GM21515 (cell line): ENCODE results near the gene COL10A1.
"Not testable (repeated sequence)": the region's sequence is repeated elsewhere in the genome, so short reads cannot be mapped to it uniquely, and the experiment has no call there.

Source experiments
- ATAC-seq: cut with Tn5 transposase; IDR thresholded peaks from one replicate; pipeline ENCODE4 v1.9.1; 2021; ENCODE audit not compliant: unreplicated experiment

The COL10A1 gene

DNA sequence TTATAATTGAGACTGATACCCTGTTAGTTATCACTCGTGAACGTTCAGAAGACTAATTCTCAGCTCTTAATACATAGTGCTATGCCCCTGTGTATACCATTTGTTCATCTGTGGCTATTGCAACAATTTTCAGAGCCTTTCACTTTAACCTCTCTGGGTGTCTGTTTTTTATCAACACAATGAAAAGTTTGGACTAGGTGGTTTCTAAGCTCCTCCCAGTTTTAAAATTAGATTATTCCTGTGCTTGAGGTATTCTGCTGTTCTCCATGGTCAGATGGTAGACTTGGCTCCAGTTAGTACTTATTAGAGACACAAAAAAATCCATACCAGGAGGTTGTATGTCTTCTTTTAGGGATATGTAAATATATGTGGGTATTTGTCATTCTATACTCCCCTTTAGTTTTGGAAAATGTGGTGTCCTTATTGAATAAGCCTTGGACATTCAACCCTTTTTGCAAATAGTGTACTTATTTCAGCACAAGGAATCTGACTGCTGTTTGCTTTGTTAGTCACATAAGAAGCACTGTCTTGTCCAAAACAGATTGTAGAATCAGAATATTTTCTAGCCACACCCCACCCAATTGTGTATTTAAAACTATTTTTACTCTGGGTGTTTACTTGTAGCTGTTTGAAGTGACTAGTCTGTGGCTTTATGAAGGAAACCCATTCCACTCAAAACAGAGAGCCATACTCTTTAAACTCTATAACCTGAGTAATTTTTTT, 2.0 kb upstream of the COL10A1 start:
- ATAC-seq = no peak

DNA sequence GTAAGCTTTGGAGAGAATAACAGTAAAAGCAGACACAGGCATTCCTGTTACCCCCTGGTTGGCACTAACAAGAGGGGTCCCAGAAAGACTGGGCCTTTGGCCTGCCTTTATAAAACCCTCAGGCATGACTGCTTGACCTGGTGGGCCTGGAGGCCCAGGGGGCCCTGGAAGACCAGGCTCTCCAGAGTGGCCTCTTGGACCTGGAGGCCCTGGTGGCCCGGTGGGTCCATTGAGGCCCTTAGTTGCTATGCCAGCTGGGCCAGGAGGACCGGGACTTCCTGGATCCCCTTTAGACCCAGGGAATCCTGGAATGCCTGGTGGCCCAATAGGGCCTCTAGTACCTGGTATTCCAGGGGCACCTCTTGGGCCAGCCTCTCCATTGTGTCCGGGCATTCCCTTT, 5.5 kb downstream of the COL10A1 start:
- no peak for ATAC-seq

DNA sequence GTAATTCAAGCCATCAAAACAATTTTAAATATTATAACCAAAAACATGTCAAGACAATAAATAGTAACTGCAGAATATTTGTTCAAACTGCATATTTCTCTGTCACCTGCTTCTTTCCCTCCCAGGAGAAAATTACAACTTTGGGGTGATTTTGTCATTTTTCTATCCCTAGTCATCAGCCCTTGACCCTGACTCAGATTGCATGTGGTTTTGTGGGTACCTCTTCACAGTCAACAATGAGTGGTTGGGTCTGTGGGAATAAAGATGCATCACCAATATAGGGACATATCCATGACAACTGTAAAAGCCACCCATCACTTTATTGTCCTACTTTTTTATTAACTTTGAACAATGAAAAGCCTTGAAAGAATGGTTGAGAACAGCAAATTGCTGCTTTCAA, 7.3 kb downstream of the COL10A1 start:
- no peak for ATAC-seq

DNA sequence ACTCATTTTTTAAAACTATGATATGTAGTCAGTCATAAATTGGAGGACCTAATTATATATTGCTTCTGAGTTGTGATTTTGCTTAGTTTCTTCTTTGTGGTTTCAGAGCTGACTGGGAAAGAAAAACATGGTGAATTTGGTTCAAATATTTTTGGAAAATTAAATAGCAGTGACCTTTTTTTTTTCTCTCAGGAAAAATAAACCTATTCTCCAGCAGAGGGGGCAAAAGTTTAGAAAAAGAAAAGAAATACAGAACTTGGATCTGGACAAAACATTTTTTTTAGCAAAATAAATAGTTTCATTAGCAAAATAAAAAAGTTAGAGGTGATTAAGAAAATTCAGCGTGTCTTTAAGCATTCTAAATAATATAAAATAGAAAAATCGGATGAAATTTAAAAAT, 10.2 kb downstream of the COL10A1 start:
- ATAC-seq = no peak

DNA sequence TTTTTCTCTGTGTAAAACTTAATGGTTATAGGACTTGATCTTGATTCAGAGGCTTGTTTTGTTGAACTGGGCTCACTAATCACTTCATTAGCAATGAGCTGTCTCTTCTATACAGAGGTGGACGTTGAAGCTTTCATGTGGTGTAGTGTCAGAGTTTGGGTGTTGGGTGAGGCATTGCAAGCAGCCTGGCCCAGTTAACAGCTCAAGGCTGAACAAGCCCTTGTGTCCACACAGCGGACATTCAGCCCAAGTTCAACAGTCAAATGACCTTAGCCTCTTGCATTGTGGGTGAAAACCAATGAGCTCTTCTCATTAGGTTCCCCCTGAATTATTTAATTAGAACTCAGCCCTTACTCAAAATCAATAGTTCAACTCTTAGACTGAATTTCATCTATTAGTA, 12.5 kb downstream of the COL10A1 start:
- no peak for ATAC-seq

DNA sequence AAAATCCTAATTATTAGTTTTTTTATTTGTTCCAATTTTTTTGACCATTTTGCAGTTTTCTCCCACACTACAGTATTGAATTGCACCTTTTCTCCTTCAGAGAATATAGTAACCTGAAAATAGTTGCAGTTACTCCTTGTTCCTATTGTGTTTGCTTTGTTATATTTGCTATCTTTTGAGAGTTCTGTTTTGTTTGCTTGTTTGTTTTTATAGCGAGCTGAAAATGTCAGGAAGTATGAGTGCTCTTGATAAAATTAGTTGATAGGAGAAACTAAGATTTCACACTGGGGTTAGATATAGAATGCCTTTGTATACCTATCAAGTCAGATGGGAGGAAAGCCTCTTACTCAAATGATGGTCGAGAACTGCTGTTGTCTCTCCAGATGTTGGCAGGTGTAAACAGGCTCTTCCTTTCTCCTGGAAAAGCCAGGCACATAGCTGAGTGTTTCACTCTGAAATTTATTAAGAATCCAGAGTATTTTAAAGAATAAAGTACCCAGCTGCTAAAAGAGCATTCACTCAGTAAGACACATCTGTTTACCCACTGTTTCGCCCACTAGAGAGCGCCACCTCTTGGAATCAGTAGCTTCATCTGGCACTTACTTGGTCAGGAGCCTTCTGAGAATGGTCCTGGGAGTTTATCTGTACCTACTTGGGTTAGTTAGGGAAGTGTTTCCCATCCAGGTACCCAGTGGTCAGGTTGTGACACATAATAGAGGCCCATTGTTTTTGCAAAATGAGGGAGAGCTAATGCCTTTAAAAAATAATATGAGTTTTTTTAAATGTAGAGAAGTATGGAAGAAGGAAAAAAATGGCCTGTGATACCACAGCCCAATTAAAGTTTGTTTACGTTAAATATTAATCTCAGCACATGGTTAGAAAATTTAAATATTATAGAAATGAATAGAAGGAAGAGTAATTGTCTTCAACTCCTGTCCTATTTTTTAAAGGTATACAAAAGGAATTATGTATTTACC, 14.1 kb downstream of the COL10A1 start:
- no peak for ATAC-seq

DNA sequence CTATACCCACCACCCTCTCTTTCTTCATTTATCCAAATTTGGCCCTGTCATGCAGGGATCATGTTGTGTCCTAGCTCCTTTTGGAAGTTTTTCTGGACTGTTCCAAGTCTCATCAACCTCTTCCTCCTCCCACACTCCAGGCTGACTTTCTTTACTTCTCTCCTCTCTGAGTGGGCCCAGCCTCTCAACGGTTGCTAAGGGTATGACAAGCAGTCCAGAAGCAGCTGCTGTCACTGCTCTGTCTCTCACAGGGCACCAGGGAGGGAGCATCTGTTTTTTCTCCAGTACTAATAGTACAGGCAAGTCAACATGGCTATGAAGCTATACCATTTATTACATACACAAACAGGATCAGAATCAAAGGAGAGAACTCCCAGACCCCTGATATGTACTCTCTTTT, 17.1 kb downstream of the COL10A1 start:
- no peak for ATAC-seq

DNA sequence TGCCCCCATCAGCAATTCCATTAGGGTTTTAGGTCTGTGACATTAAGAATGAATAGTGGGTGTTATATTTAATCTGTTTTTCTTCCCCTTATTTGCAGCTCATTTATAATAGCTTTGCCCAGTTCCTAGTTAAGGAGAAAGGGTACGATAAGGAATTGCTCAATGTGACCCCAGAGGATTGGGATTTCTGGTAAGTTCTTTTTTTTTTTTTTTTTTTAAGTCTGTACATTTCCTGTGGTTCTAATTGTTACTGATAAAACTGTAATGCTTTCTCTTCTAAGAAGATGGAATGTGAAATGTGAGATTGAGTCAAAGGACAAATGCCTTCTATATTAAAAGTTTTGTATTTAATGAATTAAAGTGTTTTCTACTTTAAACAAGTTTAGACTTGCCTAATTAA, 19.8 kb downstream of the COL10A1 start:
- ATAC-seq = no peak

DNA sequence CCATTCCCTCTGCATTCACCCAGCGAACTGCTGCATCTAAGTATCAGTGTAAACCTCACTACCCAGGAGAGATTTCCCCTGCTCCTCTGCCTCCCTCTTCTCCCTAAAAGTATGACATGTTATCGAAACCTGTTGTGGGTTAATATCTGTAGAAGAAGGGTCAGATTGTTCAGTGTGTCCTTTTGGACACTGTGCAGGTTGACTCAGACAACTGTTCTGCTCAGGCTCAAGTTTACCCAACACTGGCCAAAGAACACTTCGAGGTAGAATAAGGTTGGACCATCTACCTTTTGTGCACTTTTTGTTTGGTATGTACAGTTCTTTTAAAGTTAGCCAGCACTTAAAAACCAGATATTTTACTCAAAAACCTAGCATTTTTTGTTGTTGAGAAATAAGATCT, 20.7 kb downstream of the COL10A1 start:
- ATAC-seq = no peak

DNA sequence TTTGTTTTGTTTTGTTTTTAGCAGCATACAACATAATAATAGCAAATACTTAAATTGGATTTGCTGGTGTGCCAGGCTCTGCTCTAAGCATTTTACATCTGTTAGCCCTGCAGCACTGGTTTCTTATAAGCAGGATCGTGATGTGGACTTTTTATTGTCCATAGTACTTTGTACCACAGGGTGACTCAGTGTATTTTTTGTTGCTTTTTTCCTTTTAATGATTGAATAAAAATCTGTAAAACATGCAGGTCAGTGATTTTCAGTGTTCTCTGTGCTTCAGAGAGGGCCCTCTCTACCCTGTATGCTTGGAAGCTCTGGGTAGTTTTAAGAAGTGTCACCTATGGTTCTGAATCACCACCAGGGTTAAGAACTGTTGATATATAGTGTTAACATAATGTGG, 21.3 kb downstream of the COL10A1 start:
- no peak for ATAC-seq

DNA sequence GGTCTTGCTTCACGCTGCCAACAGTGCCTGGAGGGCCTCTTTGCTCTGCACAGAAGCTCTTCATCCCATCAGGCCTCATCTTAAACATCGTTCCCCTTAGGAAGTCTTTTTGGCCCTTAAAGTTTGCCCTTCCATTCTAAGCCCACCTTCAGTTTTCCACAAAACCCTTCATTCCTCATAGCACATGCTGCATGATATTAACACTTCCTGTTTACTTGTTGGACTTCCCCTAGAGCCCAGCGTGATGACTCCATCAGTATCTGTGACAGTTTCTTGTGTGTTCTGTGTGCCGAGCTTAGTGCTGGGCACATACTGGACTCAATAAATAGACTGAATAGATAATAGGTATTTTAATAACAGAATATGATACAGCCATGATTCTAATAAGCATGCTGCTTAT, 23.1 kb downstream of the COL10A1 start:
- ATAC-seq = no peak

DNA sequence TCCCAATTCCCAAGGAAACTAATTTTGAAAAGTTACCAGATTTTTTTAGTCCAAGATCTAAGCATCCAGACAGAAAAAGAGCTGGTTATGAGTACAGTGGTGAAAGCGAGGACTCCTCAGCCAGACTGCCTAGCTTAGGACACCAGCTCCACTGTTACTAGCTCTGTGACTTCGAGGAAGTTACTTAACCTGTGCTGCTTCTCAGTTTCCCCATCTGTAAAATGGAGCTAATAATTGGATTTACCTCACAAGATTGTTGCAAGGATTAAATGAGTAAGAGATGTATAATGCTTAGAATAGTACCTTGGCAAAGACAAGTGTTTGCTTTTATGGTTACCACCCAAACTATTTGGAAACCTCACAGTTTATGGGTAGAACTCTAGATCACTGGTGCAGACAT, 24.1 kb downstream of the COL10A1 start:
- no peak for ATAC-seq

DNA sequence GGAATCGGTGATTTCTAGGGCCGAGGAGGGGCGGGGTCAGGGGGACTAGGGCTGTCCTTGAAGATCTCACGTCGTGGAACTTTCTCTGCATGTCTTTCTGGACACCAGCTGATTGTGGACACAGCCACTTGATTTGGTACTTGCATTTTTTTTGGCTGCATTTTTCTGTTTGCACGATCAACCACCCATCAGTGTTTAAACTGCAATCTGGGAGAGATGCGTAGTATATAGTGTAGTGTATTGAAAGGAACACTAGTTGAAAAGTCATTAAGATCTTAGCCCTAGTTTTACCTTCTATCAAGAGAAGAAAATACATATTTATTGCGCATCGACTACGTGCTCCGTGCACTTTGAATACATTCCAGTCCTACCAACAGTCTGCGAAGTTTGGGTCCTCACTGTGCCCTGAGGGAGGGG, 24.6 kb downstream of the COL10A1 start:
- ATAC-seq = peak; percentile 0

DNA sequence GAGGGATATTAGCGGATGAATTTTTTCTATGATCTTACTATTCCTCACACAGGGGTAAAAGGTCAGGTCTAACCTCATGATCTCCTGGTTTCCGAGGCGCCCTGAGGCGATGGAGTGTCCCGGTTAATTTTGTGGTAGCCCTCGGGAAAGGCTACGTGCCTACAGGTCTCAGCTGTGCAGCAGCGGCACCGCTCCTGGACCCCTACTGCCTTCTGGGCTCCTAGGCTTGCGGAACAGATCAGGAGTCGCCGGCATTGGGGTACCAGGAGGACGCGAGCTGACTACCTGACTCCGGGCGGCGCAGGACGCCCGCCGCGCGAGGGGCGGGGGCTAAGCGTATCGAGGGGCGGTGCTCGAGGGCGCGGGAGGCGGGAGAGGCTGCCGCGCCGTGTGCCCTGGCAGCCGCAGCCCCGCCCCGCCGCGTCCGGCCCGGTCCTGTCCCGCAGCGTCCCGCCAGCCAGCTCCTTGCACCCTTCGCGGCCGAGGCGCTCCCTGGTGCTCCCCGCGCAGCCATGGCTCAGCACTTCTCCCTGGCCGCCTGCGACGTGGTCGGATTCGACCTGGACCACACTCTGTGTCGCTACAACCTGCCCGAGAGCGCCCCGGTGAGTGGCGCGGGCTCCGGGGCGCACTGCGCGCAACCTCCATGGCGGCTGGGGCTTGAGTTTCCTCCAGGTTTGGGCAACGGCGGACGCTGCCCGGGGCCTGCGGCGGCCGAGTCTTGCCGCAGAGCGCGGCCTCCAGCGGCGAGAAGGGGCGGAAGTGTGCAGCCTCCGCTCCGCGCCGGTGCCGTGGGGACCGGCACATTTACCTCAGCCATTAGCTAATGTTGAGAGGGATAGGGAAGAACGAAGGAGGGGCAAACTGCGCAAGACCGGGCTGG, 25.3 kb downstream of the COL10A1 start, which contains the start of gene NT5DC1:
Gene NT5DC1 (plus strand): TSS at position 435 of the 883 bp plus-strand sequence. CDS start 78 bp downstream, at position 513.
- peak; percentile 86 for ATAC-seq

DNA sequence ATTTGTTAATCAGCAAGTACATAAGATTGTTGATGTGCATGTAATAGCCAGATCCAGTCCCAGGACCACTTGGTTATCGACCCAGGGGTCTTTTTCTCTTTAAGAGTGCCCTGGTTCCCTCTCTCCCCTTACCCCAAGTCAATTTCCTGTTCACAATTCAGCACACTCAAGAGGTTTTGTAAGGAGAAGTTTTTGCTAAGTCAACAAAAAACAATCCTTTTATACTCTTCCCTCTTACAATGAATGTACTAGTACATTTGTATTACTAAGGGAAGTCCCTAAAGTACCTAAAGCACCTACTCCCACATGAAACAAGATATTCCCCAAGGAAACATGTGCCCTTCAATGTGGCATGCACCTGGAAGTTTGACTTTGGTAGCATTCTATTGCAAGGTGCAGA, 26.9 kb downstream of the COL10A1 start:
- ATAC-seq = no peak

DNA sequence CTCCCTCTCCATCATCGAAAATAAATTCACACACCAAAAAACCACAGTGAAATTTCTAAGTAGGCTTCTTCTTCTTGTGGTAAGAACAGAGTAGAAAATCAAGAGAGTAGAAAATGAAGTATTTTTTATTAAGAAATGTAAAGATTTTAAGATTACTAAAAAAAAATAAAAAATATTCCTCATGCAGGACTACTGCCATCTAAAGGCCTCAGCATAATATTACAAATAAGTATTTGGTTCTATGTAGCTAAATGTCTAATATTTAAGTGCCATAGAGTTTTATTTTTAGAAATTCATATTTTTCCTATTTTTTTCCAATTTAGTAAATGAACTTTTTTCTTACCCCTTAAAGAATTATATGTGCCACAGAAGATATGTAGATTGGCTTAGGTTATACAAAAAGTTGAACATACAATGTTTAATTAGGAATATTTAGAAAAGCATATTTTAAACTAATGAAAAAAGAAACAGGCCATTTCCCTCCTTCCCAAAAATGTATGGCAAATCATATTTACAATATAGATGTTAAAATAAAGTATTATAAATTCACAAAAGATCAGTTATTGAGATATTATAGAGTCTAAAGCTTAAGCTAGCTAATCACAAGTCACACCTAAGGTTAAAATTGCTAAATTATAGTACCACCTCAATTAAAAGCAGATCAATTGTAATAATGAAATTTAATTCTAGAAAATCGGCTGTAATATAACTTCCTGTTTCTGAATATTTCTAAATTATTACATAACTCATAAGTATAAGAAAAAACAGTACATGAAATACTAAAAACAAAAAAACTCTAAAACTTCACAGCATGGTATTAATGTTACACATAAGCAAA, 28.7 kb downstream of the COL10A1 start:
- no peak for ATAC-seq

DNA sequence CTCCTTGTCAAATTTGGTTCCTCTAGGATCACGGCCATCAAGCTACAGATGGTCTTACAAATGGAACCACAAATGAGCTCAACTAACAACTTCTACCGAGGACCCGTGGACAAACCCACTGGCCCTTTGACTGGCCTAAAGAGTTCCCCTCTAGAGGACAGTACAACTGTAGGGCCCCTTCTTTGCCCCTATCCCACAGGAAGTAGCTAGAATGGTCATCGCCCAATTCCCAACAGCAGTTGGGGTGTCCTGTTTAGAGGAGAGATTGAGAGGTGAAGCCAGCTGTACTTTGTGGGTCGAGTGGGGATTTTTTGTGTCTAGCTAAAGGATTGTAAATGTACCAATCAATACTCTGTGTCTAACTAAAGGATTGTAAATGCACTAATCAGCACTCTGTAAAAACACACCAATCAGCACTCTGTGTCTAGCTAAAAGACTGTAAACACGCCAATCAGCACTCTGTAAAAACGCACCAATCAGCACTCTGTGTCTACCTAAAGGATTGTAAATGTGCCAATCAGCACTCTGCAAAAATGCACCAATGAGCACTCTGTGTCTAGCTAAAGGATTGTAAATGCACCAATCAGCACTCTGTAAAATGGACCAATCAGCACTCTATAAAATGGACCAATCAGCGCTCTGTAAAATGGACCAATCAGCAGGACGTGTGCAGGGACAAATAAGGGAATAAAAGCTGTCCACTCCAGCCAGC, 29.7 kb downstream of the COL10A1 start:
- ATAC-seq = not testable (repeated sequence)

DNA sequence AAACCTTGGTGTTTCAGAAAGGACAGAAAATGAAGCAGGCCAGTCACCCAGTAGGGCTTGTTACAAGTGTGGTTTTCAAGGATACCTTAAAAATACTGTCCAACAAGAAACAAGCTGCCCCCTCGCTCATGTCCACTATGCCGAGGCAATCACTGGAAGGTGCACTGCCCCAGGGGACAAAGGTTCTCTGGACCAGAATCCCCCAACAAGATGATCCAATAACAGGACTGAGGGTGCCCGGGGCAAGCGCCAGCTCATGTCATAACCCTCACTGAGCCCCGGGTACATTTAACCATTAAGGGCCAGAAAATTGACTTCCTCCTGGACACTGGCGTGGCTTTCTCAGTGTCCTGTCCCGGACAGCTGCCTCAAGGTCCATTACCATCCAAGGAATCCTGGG, 31.9 kb downstream of the COL10A1 start:
- ATAC-seq = no peak

DNA sequence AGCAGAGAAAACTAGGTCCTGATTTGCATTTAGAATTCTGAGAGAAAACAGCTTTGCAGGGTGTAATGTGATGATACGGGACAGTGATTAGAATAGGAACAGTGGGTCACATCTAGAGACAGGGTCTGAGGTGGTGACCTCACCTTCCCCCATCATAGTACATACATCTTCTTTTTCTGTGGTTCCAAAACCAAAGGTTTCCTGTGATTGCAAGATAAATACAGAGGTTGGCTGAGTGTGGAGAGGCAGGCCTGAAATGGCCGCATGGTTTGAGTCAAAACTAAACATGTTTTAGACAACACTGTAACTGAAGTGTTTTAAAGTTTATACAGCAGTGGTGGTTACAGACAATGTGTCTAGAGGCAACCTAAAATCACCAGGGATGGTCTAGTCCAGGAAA, 35.7 kb downstream of the COL10A1 start:
- peak; percentile 58 for ATAC-seq

DNA sequence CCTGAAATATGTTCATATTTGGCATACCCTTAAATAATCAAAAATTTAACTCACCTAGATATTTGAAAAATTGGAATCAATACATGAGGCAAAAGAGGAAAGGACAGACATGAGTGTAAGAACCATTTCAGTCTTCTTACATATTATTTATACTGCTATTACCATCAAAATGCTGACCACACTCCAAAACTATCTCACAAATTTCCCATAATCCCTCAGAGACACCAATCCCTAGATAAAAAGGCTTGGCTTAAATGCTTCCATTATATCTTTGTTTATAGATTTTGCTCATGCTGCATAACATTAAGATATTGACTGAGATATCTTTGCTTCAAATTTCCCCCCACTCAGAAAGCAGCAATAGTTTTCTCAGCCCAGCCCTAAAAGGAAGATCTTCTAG, 37.0 kb downstream of the COL10A1 start:
- no peak for ATAC-seq
